Skeletal muscle satellite cell (primary cell): ENCODE data around the gene MED27.
A peak's percentile ranks its signal among the peaks of the same experiment; 100 is the strongest.

Experiments
- H3K27me3 ChIP-seq: 2 replicates; pipeline ENCODE4 v1.7.0; 2013; ENCODE audit warnings: low read length; ENCODE audit not compliant: control insufficient read depth, insufficient read depth
- H3K36me3 ChIP-seq: 2 replicates; pipeline ENCODE4 v1.7.0; 2013; ENCODE audit warnings: mild to moderate bottlenecking, control low read depth, low read length; ENCODE audit not compliant: insufficient read depth
- H3K4me1 ChIP-seq: 2 replicates; pipeline ENCODE4 v1.7.0; 2013; ENCODE audit warnings: low read length; ENCODE audit not compliant: control insufficient read depth, insufficient read depth
- H3K4me2 ChIP-seq: 2 replicates; pipeline ENCODE4 v1.7.0; 2013; ENCODE audit warnings: mild to moderate bottlenecking, low read length
- H3K4me3 ChIP-seq: 2 replicates; pipeline ENCODE4 v1.7.0; 2013; ENCODE audit warnings: low read length
- H3K9ac ChIP-seq: 2 replicates; pipeline ENCODE4 v1.7.0; 2013; ENCODE audit warnings: mild to moderate bottlenecking, low read depth, low read length, moderate library complexity
- H3K9me3 ChIP-seq: replicated peaks from 2 replicates; pipeline ENCODE4 v1.7.0; 2013; ENCODE audit warnings: mild to moderate bottlenecking, control low read depth, low read length

Gene MED27

DNA sequence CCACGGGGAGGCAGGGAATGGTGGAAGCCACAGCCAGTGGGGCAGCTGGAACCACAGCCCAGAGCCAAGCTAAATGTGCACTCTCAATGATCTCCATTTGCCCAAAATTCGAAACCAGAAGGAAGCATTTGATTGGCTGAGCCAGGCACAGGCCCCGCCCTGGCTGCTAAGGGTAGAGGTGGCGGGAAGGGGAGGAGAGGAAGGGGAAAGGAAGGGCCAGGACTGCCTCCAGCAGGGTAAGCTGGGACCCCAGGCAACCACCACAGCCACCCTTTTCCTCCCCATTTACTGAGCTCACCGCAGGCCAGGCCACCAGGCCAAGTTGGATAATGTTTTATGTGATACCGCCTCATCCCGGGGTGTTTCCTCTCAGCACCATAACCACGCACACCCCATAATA is 239.4 kb downstream of the MED27 start:
- Histone ChIP-seq H3K36me3 (no peaks in the 10 kb centered on the region), H3K4me2 (no peak overlapping the region), H3K9ac (no peak overlapping the region), H3K4me3 (no peak overlapping the region), H3K27me3 (peaks cover 62% of the 10 kb centered on the region), H3K9me3 (no peaks in the 10 kb centered on the region), H3K4me1 (peaks cover 15% of the 10 kb centered on the region)

DNA sequence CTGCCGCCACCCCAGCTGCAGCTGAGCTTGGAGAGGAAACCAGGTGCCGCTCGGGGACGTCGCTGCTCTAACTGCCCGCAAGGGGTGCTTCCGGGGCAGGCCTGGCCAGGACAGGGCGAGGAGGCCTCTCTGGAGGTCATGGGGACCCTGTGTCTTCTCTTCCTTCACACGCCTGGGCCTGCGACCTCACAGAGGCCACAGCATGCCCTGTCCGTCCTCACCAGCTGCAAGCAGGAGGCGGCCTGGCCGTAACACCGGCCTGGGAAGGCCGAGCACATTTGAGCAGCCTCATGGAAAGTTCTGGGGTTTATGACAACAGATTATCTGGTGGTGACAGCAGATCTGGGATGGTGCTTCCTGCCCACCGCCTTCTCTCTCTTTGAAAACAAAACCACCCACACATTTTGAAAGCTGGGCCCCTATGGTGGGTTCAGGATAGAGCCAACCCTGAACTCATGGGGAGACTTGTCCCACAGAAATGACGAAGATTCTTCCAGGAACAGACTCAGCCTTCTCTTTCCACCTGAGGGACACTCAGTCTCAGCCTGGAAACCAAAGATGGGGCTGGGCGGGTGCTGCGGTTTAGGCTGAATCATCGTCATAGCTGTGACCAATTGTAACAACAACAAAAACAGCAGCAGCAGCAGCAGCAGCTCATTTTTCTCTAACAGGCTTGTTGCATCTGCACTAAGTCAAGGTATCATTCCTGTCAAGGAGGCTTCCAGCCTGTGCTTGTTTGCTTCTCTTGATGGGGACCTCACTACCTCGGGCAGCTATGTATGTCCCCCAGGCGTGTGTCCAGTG is 240.2 kb downstream of the MED27 start:
- no peaks in the 10 kb centered on the region for H3K36me3 ChIP-seq
- no peaks in the 10 kb centered on the region for H3K9me3 ChIP-seq
- H3K9ac ChIP-seq, result no peak overlapping the region
- H3K4me2 ChIP-seq, result no peak overlapping the region
- peaks cover 65% of the 10 kb centered on the region for H3K27me3 ChIP-seq
- peaks cover 15% of the 10 kb centered on the region for H3K4me1 ChIP-seq
- no peak overlapping the region for H3K4me3 ChIP-seq

DNA sequence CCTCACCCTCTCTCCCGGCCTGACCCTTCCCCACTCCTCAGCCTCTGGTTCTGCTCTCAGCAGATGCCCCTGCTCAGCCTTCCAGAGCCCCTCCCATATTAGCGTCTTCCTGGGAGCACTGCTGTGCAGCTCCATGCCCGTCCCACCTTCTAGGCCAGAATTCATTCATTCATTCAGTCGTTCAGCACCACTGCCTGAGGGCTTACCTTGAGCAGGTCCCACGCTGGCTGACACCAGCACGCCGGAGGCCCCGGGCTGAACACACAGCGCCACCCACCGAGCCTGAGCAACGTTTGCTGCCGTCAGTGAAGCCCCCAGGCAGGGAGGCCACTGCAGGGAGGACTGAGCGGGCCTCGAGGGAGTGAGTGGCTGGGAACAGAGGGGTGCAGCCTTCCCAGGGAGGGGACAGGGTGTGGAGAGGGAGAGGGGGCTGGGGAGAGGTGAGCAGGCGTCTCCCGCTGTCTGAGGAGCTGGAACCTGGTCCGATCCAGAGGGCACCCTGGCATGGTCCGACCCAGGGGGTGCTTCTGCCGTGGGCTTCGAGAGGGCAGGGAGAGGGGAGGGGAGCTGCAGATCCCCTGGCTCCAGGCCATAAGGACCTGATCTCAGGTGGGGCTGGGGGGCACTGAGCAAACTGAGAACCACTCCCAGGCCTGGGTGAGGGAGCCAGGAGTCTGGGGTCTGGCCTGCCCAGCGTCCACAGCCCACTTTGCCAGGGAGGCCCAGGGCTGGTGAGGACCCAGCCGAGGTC is 241.0 kb downstream of the MED27 start:
- H3K9ac ChIP-seq, result no peak overlapping the region
- H3K27me3 ChIP-seq, result peaks cover 58% of the 10 kb centered on the region
- peaks cover 15% of the 10 kb centered on the region for H3K4me1 ChIP-seq
- no peak overlapping the region for H3K4me3 ChIP-seq
- H3K9me3 ChIP-seq, result peaks cover 4% of the 10 kb centered on the region
- no peak overlapping the region for H3K4me2 ChIP-seq
- no peaks in the 10 kb centered on the region for H3K36me3 ChIP-seq

DNA sequence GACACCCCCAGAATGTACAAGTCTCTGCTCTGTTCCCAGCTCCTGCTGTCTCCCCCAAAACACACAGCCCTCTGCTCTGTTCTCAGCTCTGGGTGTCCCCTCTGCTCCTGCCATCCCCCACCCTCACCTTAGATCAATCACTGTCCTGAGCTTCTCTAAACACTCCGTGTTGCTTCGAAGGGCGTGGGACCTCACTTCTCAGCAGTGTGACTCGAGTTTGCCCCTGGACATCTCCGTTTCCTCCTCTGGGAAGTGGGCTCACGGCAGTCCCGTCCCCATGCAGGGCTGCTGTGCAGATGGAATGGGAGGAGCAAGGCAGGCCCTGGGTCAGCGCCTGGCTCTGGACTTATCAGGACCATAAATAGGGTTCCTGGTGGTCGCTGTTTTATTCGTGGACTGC is 241.8 kb downstream of the MED27 start:
- no peak overlapping the region for H3K9ac ChIP-seq
- no peaks in the 10 kb centered on the region for H3K36me3 ChIP-seq
- peaks cover 10% of the 10 kb centered on the region for H3K9me3 ChIP-seq
- no peak overlapping the region for H3K4me2 ChIP-seq
- peaks cover 15% of the 10 kb centered on the region for H3K4me1 ChIP-seq
- no peak overlapping the region for H3K4me3 ChIP-seq
- peaks cover 55% of the 10 kb centered on the region for H3K27me3 ChIP-seq

DNA sequence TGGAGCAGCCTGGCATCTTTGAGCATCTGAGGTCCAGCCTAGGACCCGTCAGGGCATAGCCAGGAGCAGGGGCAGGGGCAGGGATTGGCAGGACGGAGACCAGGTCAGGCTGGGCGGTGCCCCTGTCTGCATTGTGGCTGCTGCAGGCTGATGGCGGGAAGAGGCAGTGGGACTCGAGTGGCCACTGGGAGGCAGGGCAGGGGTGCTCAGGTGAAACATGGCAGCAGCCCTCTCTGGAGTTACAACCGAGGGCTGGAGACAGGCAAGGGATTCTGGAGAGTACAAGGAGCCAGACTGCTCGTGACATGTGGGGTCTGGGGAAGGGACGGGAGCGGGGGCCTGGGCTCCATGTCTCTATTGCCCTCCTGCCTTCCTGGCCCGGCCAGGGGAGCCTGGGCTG is 242.4 kb downstream of the MED27 start:
- Histone ChIP-seq H3K36me3 (no peaks in the 10 kb centered on the region), H3K27me3 (peaks cover 54% of the 10 kb centered on the region), H3K4me3 (no peak overlapping the region), H3K9me3 (peaks cover 10% of the 10 kb centered on the region), H3K4me1 (peaks cover 15% of the 10 kb centered on the region), H3K9ac (no peak overlapping the region), H3K4me2 (no peak overlapping the region)

DNA sequence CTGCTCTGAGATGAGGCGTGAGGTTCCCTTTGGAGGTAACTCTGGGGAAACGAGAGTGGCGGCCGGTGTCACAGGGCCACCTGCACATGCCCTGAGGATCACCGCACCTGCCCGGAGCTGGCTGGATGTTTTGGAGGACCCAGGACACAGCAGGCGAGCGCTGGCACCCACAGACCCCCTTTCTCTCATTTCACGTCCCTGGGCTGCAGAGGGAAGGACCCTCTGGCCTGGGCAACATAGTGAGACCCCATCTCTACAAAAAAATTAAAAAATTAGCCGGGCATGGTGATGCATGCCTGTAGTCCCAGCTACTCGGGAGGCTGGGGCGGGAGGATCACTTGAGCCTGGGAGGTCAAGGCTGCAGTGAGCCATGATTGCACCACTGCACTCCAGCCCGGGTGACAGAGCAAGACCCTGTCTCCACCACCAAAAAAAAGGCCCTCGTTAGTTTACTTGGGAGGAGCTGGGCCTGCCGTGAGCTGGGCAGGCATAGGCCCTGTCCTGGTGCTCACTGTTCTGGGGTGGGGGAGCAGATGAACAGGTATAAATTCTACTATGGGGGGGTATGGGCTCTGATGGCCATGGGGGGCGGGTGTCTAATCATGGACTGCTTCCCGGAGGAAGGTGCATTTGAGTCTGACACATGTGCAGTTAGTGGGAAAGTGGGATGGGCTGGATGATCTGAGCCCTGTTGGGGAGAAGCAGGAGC is 242.9 kb downstream of the MED27 start:
- Histone ChIP-seq H3K4me1 (peaks cover 15% of the 10 kb centered on the region), H3K4me2 (no peak overlapping the region), H3K27me3 (peaks cover 52% of the 10 kb centered on the region), H3K9ac (no peak overlapping the region), H3K36me3 (no peaks in the 10 kb centered on the region), H3K9me3 (peaks cover 10% of the 10 kb centered on the region), H3K4me3 (no peak overlapping the region)

DNA sequence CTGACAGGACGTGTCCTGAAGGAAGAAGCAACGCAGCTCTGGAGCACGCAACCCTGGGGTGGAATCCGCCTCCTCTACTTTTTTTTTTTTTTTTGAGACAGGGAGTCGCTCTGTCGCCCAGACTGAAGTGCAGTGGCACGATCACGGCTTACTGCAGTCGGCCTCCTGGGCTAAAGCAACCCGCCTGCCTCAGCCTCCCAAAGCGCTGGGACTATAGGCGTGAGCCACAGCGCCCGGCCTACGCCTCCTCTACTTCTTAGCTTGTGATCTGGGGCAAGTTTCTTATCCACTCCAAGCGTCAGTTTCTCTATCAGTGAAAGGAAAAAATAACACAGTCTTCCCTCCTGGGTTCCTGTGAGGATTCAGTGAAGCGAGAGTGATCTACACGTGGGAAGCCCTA is 243.6 kb downstream of the MED27 start:
- Histone ChIP-seq H3K9ac (no peak overlapping the region), H3K4me1 (peaks cover 15% of the 10 kb centered on the region), H3K4me3 (no peak overlapping the region), H3K4me2 (no peak overlapping the region), H3K27me3 (peaks cover 54% of the 10 kb centered on the region), H3K9me3 (peaks cover 10% of the 10 kb centered on the region), H3K36me3 (no peaks in the 10 kb centered on the region)

DNA sequence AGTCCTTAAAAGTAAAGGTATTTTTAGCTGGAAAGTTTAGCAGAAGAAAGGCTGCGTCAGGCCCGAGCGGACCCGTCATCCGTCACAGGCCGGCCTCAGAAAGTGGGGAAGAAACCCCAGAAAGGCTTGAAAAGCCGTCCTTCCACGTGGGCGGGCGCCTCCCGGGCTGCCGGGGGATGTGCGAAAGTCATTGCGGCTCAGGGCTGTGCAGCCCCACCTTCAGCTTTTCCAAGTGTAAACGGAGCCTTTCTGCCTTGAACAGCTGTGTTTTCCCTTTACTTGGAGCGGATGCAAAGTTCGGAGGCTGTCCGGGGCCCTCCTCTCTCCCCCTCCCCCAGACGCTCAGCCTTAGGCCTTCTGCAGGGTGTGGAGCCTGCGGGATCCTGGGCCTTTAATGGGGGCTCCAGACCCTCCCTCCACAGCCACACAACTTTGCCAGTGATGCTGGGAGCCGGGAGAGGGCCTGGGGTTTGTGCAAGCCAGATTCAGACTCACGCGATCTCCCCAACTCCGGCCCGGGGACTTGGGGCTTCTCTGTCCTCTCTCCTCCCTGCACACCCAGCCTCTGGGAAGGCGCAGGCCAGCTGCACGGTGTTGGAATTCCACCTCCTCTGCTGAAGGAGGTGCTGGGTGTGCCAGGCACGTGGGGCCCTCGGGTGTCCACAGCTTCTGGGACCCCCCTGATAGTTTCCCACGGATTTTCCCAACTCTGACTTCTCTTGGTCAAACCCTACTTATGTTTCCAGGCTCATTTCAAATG is 244.3 kb downstream of the MED27 start:
- H3K36me3 ChIP-seq, result no peaks in the 10 kb centered on the region
- peaks cover 13% of the 10 kb centered on the region for H3K4me1 ChIP-seq
- H3K27me3 ChIP-seq, result peaks cover 52% of the 10 kb centered on the region
- peaks cover 10% of the 10 kb centered on the region for H3K9me3 ChIP-seq
- H3K4me2 ChIP-seq, result peak overlapping the region; percentile 29
- H3K4me3 ChIP-seq, result no peak overlapping the region
- no peak overlapping the region for H3K9ac ChIP-seq

DNA sequence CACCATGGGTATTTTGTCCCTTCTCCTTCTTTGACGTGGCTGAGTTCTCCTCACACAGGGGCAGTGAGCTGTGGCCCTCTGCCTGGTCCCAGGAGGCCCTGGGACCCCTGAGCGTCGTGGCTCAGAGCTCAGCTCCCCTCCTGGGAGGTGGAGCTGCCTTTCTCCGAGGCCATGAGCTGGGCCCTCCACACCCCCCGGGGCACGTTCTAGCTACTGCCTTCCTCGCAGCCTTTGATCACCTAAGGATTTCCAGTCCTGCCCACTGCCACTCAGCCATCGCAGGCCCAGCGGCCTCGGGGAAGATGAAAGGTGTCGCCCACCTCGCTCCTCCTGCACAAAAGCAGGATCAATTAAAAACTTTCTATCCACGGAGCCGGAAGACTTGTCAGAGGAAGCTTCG is 244.9 kb downstream of the MED27 start:
- peaks cover 52% of the 10 kb centered on the region for H3K27me3 ChIP-seq

DNA sequence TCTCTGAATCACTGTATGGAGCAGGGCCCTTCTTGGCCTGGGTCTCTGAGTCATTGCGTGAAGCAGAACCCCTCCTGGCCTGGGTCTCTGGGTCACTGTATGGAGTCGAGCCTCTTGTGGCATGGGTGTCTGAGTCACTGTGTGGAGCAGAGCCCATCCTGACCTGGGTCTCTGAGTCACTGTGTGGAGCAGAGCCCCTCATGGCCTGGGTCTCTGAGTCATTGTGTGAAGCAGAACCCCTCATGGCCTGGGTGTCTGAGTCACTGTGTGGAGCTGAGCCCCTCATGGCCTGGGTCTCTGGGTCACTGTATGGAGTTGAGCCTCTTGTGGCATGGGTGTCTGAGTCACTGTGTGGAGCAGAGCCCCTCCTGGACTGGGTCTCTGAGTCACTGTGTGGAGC is 245.8 kb downstream of the MED27 start:
- peaks cover 57% of the 10 kb centered on the region for H3K27me3 ChIP-seq
- no peak overlapping the region for H3K9ac ChIP-seq
- no peak overlapping the region for H3K4me3 ChIP-seq
- H3K4me1 ChIP-seq, result no peaks in the 10 kb centered on the region
- no peak overlapping the region for H3K4me2 ChIP-seq
- H3K9me3 ChIP-seq, result peaks cover 10% of the 10 kb centered on the region
- H3K36me3 ChIP-seq, result no peaks in the 10 kb centered on the region

More for the DNA sequence above, 244.9 kb downstream of the MED27 start:
- Histone ChIP-seq H3K4me3 (no peak overlapping the region), H3K36me3 (no peaks in the 10 kb centered on the region), H3K9me3 (peaks cover 10% of the 10 kb centered on the region), H3K4me1 (peaks cover 7% of the 10 kb centered on the region), H3K4me2 (no peak overlapping the region), H3K9ac (no peak overlapping the region)

DNA sequence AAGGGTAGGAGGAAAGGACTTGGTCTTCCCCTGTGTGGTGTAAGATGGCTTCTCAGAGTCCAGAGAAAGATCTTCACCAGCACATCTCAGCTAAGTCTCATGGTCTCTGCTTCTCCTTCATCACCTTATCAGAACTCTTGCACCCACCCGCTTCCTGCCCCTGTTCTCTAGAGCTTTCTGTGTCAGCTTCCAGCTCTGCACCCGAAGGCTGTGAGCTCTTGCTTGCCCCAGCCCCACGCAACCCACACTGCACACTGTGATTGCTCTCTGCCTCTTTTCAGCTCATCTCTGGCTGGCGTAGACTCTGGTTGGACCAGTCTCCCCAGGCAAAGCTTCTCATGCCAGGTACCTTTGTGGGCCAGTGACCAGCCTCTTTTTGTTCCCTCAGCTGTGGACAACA is 246.6 kb downstream of the MED27 start:
- no peak overlapping the region for H3K4me2 ChIP-seq
- no peaks in the 10 kb centered on the region for H3K4me1 ChIP-seq
- peaks cover 10% of the 10 kb centered on the region for H3K9me3 ChIP-seq
- no peak overlapping the region for H3K9ac ChIP-seq
- no peaks in the 10 kb centered on the region for H3K36me3 ChIP-seq
- H3K4me3 ChIP-seq, result no peak overlapping the region
- peaks cover 60% of the 10 kb centered on the region for H3K27me3 ChIP-seq
